AG04450 (cell line): ENCODE measurements around the gene FHL2. TPM values are rescaled to one million over a fixed set of nuclear protein-coding genes. Genes with fewer than 3 reads are reported as not detected.

ENCODE experiments used
- CTCF ChIA-PET: fragments of 300-600, 350-600 bp; formaldehyde crosslinking; extraction: SDS; loops from one replicate; lab custom pipeline; 2022; ENCODE audit warnings: antibody characterized with exemption, inconsistent platforms; lab: Charles Lee
- POLR2A ChIA-PET: fragments of 350-600 bp; formaldehyde crosslinking; extraction: SDS; loops from one replicate; lab custom pipeline; 2021; ENCODE audit warnings: antibody characterized with exemption, inconsistent platforms; lab: Yijun Ruan, JAX
- DNase-seq: peaks from one replicate; pipeline ENCODE4 v3.0.0-alpha.2; 2011; ENCODE audit warnings: low read depth, low spot score
- H3K27ac ChIP-seq: one replicate; pipeline ENCODE4 v1.5.1; 2012; ENCODE audit warnings: low read depth, low read length, control low read depth
- H3K27me3 ChIP-seq: one replicate; pipeline ENCODE4 v1.6.0; 2012; ENCODE audit warnings: low read length; ENCODE audit not compliant: control insufficient read depth, insufficient read depth
- H3K4me3 ChIP-seq: 2 replicates; pipeline ENCODE4 v1.5.1; 2011; ENCODE audit warnings: mild to moderate bottlenecking, low read depth, low read length, control low read depth
- H3K9me3 ChIP-seq: 2 replicates; pipeline ENCODE4 v1.5.1; 2012; ENCODE audit warnings: low read length; ENCODE audit not compliant: control insufficient read depth, insufficient read depth
- polyA plus RNA-seq: library from polyadenylated mRNA; depleted of rRNA; stranded (reverse); fragments of >200 nt; gene quantifications from 2 replicates; pipeline ENCODE4 v1.2.3, GENCODE V29; 2011
- TF ChIP-seq, protein P1 (sequence below): IDR thresholded peaks from 2 replicates; pipeline ENCODE4 v1.5.1; 2011; ENCODE audit warnings: low read depth, low read length, control low read depth, inconsistent platforms

The FHL2 gene
- polyA plus RNA-seq, 1 experiment = 497 TPM

DNA sequence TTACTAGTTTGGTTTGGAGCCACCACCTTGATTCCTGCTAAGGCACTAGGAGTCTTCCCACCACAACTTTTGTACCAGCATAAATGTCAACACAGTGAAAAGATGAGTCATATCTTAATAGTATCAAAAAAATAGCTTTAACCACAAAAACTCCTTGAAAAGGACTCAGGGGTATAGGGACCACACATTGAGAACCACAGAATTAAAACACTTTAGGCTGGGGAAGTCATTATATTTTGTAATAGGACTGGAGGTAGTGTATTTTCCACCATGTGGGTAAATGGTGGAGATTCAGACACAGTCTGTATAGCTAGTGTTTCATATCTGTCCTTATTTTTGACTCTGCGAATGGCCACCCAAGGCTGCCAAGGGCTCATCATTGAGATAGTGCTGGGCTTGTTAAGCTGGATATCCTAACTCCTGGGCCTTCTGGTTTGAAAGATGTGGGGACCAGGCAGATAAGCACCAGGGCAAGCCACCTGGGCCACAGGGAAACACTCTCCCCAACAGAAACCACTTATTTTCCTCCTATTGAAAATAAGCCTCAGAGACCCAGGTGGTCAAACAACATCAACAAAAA is 19.1 kb upstream of the FHL2 start:
- H3K27me3 ChIP-seq = peaks cover 10% of the 10 kb centered on the region
- CTCF ChIA-PET = interaction anchor here (0.7 to 0.9 kb wide), 2 partner anchors 8 to 82 kb away, joined by 3 read pairs; no protein-coding TSS in a partner anchor
- DNase-seq = no peak
- TF ChIP-seq, protein P1, sequence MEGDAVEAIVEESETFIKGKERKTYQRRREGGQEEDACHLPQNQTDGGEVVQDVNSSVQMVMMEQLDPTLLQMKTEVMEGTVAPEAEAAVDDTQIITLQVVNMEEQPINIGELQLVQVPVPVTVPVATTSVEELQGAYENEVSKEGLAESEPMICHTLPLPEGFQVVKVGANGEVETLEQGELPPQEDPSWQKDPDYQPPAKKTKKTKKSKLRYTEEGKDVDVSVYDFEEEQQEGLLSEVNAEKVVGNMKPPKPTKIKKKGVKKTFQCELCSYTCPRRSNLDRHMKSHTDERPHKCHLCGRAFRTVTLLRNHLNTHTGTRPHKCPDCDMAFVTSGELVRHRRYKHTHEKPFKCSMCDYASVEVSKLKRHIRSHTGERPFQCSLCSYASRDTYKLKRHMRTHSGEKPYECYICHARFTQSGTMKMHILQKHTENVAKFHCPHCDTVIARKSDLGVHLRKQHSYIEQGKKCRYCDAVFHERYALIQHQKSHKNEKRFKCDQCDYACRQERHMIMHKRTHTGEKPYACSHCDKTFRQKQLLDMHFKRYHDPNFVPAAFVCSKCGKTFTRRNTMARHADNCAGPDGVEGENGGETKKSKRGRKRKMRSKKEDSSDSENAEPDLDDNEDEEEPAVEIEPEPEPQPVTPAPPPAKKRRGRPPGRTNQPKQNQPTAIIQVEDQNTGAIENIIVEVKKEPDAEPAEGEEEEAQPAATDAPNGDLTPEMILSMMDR = no peak
- H3K27ac ChIP-seq = no peak overlapping the region
- no peaks in the 10 kb centered on the region for H3K9me3 ChIP-seq
- H3K4me3 ChIP-seq = no peak overlapping the region
- POLR2A ChIA-PET = interaction anchor here (0.9 to 1.2 kb wide), 2 partner anchors 14 to 20 kb away, joined by 3 to 7 read pairs; no protein-coding TSS in a partner anchor

DNA sequence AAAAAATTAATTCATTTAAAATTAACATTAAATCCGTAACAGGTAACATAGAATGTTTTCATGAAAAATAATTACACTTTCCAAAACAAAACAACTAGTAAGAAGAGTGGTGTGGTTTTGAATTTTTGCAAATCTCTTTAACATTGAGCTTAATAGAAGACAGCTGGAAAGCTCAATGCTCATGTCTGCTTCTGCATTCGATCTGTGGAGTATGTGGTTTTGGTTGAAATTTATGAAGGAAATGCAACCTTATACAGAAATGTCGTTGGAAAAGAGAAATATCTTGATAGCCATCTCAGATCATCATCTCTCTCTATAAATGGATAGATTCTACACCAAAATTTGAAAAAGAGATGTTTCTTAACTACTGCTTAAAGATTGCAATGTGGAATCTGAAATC is 17.3 kb upstream of the FHL2 start:
- no peaks in the 10 kb centered on the region for H3K9me3 ChIP-seq
- TF ChIP-seq, protein P1 = no peak
- ChIA-PET CTCF (interaction anchor here (0.5 to 0.8 kb wide), 2 partner anchors 12 to 58 kb away, joined by 3 to 4 read pairs; no protein-coding TSS in a partner anchor), POLR2A (no interaction called here)
- DNase-seq = no peak
- peaks cover 5% of the 10 kb centered on the region for H3K27me3 ChIP-seq
- H3K4me3 ChIP-seq = no peak overlapping the region
- H3K27ac ChIP-seq = no peak overlapping the region

DNA sequence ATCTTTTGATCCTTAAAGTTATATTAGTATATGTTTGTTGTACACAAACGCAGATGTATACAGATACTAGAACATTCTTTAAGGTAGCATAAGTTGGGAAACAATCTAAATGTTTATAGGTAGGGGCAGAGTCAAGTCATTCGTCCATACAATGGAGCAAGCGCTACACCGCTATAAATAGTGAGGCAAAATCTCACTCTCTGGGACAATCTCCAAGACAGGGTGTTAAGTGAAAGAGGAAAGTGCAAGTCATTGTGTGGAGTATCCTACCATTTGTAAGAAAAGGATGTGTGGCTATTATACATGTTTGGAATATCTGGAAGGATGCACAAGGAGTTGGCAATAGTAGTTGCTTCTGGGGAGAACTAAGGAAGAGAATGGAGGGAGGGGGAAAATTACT is 16.2 kb upstream of the FHL2 start:
- Histone ChIP-seq H3K27ac (no peak overlapping the region), H3K27me3 (no peaks in the 10 kb centered on the region), H3K9me3 (no peaks in the 10 kb centered on the region), H3K4me3 (no peak overlapping the region)
- TF ChIP-seq, protein P1 = no peak
- ChIA-PET CTCF (no interaction called here), POLR2A (no interaction called here)
- DNase-seq = no peak

DNA sequence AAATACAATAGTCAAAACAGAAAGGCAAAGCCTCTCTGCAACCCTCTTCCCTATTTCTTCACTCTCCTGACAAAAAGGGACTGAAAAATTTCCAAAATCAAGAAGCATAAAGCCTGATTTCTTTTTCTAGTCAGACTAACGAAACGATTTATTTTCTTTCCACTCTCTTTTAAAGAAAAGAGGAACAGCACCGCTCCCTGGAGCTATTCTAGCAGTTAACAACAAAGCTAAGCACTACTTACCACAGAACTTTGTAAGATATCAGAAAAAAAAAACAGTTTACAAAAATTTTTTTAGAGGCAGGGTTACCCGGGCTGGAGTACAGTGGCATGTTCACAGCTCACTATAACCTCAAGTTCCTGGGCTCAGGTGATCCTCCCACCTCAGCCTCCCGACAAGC is 14.4 kb upstream of the FHL2 start:
- ChIA-PET CTCF (interaction anchor here (0.6 to 1.0 kb wide), 2 partner anchors 28 to 108 kb away, joined by 3 read pairs; no protein-coding TSS in a partner anchor), POLR2A (no interaction called here)
- H3K27ac ChIP-seq = no peak overlapping the region
- no peak overlapping the region for H3K4me3 ChIP-seq
- H3K27me3 ChIP-seq = no peaks in the 10 kb centered on the region
- no peaks in the 10 kb centered on the region for H3K9me3 ChIP-seq
- TF ChIP-seq, protein P1 = no peak
- DNase-seq = no peak

DNA sequence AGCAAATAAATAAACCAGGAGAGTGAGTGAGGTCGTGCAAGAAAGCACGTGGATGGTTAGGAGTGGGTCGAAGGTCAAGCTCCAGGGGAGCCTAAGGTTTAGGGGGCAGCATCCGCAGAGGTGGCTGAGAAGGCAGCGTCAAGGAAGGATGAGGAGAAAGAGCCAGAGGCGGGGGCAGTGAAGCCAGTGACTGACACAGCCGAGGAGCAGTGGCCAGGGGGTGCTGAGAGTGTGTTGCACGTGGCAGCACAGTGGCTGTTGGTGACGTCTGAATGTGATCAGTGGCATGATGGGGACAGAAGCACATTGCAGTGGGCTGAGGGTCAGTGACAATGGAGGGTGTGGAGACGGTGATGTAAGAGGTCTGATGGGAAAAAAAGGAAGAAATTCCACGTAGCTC is 13.7 kb upstream of the FHL2 start:
- Histone ChIP-seq H3K9me3 (no peaks in the 10 kb centered on the region), H3K27me3 (no peaks in the 10 kb centered on the region), H3K27ac (no peak overlapping the region), H3K4me3 (no peak overlapping the region)
- DNase-seq = no peak
- TF ChIP-seq, protein P1 = no peak
- ChIA-PET POLR2A (no interaction called here), CTCF (interaction anchor here (0.6 kb wide), 1 partner anchor 27 kb away, joined by 3 read pairs; no protein-coding TSS in a partner anchor)
